Cerebellar nuclear complex (tissue), 1 donor: ENCODE measurements around the gene NRIP3.

Source experiments
- DNase-seq, 2 experiments: peaks; one replicate each; lab custom pipeline; 2025; lab: John Stamatoyannopoulos, UW

The NRIP3 gene

DNA sequence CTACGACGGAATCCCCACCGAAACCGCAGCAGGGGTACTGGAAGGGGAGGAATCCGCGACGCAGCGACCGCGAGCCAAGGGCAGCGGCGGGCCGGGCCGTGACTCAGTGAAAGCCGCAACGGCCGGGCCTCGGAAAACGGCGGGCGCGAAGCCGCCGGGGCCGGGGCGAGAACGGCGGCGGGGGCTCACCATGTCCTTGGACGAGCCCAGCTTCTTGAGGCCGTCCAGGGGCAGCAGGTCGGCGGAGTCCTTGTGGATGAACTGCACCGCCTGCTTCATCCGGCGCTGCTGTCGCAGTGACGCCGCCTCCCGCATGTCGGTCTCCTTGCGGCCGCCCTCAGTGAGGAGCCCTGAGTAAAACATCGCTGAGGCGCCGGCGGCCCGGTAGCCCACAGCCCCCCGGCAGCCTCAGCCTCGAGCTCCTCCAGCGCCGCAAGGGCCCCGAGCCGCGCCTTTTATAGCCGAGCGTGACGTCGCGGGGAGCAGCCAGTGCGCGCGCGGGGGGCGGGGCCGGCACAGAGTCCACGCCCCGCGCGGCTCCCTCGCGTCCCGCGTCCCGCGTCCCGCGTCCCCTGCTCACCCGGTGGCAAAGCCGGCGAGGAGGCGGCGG is at the start of gene NRIP3:
Gene NRIP3, minus strand, starts transcription at position 429 of the 610 bp plus-strand sequence. Its CDS starts 66 bp downstream, at position 363.
- DNase-seq: no peak

DNA sequence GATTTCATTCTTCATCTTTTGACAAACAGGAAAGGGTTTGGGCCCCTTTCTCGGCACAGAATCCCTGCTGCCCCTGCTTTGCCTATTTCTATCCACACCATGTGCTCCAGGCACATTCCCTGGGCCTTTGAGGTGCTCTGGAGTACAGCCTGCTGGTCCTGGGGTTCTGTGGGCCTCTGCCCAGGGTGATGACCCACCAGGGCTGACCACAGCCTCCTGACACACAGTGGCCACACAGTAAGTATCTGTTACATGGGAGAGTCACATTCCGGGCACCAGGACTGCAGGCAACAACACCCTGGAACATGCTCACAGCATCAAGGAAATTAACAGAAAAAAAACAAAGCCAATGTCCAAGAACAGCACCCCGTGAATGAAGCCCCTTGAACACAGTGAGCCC is 48.5 kb upstream of the NRIP3 start:
- no peak for DNase-seq

DNA sequence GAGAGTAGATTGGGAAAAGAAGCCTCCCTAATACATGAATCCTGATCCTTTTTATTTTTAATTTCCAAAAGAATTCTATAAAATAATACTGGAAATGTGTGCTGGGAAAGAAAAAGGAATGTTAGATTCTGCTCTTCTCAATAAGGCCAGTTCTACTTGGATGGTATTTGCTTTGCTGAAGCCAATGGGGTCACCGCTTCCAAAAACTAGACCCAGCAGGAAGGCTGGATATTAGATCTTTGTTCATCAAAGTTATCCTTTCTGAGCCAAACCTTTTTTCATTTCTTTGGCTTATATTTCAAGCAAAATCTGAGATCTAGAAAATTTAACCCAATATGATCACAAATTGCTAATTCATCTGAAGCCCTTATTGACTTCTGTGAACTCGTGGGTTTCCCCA is 46.2 kb upstream of the NRIP3 start:
- no peak for DNase-seq

DNA sequence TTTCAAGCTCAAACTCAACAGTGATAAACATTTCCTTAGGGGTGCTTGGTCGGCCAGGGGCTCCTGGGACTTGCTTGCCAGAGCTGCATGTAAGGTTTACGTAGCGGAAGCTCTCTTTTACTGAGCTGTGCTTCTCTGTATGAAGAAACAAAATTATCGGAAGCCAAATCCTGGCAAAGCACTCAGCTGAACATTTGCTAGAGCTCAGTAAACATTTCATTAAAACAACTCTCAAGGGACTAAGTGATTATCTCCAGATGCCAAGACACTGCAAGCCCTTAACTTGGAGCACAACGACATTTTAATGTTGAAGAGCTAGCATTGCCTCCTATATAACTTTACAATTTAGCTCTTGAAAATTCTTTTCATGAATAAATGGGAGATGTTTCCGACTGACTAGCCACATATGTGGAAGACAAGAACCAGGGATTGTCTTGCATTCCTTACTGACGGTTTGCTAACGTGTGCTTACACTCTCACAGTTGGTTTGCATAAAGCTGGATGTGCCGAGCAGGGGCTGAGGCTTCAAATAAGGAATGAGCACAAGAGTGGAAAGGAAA is 44.2 kb upstream of the NRIP3 start:
- DNase-seq: no peak

DNA sequence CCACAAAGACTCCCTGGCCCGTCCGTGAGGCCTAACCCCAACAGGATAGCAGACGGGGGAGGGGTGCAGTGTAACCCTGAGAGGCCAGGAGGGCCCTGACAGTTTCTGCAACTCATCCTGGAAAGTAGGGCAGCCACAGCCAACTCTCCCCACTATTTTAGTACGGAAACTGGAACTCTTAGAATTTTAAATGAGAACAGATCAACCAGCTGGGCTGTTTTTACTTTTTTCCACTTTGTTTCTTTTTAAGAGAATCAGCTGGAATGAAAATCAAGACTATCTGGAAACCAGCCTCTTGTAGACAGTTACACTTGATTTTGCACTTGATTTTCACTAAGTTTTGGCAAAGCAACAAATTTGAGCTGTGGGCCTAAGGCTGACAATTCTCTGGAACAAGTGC is 42.7 kb upstream of the NRIP3 start:
- no peak for DNase-seq

DNA sequence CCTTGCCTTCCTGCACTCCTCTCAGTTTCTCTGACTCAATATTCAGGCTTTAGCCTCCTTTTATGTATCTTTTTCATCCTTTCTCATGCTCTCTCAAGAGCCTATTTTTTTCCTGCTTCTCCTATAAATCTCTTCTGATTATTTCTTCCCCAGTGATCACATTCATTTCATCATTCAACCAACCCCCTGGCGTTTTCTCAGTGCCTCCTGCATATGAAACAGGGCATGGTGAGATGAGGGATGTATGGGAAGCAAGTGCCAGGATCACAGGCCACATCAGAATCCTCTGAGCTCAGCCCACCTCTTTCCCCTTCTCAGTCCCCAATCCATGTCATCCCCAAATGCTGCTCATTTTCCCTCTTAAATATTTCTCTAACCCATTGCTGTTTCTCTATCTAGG is 38.7 kb upstream of the NRIP3 start:
- DNase-seq: no peak

DNA sequence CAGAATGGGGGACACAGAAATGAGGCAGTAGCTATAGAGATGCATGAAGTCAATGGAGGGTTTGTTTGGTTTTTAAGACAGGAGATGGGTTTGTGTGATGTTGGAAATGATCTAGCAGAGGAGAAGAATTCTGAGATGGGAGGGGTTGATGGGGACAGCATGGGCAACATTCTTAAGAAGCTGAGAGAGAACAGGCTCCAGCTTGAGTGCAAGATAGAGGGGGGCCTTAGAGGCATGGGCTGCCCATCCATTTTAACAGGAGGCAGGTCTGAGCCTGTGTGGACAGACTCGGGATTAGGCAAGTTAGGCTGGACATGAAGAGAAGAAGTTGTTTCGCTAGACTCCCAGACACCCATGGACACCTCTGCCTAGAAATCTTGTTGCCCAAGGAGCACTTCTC is 37.9 kb upstream of the NRIP3 start:
- no peak for DNase-seq

DNA sequence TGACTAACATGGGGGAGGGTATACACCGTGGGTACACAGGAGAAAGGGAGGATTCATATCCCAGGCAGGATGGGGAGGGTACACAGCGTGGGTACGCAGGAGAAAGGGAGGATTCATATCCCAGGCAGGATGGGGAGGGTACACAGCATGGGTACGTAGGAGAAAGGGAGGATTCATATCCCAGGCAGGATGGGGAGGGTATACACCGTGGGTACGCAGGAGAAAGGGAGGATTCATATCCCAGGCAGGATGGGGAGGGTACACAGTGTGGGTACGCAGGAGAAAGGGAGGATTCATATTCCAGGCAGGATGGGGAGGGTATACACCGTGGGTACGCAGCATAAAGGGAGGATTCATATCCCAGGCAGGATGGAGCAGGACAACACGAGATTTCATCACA is 36.6 kb upstream of the NRIP3 start:
- DNase-seq: no peak

DNA sequence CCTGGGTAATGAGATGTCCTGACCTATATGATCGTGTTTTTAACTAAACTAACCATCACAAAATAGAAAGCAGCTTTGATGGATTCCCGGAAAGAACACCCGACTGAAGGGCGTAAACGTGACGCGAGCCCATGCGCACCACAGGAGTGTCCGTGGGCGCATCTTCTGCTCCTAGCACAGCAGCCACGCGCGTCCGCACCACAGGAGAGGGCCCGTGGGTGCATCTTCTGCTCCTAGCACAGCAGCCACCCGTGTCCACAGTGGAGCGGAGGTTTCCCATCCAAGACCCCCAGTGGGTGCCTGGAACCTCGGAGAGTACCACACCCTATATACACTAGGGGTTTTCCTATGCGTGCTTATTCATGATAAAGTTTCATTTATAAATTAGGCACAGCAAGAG is 36.1 kb upstream of the NRIP3 start:
- no peak for DNase-seq

DNA sequence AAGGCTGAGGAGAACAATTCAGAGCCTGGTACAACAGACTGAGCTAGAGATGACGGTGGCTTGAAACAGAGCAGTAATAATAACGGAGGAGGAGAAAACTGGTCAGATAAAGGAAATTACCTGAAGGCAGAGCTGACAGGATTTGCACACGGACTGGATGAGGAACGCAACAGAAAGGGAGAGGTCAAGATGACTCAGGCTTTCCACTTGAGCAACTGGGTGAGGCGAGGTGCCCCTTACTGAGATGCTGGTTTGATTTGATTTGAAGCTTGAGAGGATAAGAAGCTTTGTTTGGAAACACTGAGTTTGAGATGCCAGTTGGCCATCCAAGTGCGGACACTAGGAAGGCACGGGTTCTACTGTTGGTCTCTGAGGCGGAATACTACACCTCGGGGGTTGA is 35.4 kb upstream of the NRIP3 start:
- no peak for DNase-seq

DNA sequence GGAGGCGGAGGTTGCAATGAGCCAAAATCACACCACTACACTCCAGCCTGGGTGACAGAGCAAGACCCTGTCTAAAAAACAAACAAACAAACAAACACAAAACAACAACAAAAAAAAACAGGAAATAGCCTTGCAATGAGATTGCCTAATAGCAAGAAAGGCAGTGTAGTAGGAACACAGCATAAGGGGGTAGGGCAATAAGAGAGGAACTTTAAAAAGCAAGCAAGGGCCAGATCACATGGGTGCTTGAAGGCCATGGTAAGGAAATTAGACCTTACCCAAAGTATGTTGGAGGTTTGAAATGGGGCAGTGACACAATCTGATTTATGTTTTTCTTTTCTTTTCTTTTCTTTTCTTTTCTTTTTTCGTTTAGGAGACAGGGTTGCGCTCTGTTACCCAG is 34.7 kb upstream of the NRIP3 start:
- DNase-seq: no peak

DNA sequence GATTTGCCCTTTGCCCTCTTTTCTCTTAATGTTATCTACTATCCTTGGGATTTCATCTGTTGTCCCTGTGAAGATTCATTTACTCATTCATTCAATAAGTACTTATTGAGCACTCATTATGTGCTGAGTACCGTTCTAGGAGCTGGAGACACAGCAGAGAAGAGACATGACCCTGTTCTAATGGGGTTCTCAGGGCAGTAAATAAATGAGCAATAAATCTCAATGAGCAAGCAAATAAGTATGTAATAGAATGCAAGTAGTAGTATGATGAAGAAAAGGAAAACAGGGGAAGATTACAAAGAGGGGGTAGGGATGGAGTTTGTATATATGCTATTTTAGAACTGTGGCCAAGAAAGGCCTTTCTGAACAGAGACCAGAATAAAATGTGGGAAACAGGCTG is 34.2 kb upstream of the NRIP3 start:
- no peak for DNase-seq

DNA sequence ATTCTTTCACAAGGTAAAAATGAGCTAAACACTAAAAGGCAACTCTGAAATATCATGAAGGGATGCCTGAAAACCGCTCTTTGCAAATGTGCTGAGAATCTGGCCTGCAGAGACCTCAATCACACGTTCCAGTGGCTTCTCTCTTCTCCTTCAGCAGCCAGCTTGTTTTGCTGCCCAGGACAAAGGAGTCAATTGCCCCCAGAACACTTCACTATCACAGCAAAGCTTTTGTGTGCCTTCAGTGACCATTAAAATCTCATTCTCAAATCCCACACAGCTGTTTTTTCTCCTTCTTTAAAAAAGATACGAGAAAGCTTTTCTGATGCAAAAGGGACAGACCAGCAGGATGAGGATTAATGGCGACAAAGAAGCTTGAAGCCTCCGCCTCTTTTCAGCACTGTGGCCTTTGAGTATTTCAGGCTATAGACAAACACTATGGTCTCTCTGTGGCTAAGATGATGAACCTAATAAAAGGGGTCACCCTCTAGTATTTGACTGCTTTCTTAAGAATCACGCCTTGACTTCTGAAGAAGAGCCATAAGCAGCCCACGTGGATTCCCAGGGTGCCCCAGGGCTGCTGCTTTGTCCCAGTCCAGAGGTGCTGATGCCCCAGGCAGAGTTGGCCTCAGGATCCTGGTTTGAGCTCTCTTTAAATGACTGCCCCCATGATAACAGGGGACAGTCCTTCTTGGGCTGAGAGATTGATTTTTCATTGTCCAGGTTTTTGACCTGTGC is 33.4 kb upstream of the NRIP3 start:
- DNase-seq: no peak

DNA sequence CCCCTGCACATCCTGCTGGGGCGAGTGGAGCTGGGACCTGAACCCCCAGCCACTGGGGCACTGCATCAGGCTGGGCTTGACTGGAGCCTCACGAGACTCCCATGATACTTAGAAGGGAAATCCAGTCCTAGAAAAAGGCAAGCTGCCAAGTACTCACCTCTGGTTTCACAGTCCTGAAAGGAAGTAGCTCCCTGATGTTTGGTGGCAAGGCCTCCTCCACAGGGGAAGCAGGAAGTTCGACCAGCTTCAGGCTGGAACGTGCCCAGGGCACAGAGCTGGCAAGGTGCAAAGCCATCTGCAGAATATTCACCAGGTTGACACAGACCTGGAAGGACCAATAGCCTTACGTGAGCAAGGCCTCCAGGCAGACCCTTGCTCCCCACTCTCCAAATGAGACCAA is 26.8 kb upstream of the NRIP3 start:
- no peak for DNase-seq

DNA sequence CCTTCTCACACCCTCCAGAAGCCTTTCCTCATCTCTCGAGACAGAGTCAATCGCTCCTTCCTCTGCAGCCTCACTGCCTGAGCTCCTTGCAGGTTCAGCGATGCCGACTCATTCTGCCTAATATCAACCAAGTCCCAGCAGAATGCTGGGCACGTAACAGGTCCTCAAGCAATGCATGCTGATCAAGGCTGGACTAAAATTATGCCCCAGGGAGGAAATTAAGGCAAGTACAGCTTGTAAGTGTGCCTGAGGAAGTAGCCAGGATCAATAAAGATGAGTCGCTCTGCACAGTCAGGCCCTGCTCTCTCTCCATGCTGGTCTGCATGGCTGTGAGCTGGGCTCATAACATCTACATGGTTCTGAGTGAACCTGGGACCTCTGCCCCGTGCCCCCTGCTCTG is 25.6 kb upstream of the NRIP3 start:
- DNase-seq: no peak

DNA sequence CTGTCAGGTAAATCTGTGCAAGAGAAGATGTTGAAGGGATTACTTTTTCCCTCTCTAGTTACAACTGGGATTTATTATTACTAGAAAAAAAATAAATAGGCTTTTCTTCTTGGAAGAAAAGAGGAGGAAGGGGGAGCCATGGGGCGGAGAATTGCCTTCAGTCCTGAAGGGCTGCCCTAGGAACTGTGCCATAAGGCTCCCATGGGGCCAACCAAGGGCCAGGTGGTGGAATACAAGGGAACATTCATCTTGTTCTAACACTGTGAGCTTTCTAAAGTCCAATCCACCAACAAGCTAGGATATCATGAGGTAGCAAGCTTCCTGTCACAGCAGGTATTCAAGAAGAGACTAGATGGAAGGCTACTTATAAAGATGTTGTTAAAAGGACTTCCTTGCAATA is 24.8 kb upstream of the NRIP3 start:
- no peak for DNase-seq

DNA sequence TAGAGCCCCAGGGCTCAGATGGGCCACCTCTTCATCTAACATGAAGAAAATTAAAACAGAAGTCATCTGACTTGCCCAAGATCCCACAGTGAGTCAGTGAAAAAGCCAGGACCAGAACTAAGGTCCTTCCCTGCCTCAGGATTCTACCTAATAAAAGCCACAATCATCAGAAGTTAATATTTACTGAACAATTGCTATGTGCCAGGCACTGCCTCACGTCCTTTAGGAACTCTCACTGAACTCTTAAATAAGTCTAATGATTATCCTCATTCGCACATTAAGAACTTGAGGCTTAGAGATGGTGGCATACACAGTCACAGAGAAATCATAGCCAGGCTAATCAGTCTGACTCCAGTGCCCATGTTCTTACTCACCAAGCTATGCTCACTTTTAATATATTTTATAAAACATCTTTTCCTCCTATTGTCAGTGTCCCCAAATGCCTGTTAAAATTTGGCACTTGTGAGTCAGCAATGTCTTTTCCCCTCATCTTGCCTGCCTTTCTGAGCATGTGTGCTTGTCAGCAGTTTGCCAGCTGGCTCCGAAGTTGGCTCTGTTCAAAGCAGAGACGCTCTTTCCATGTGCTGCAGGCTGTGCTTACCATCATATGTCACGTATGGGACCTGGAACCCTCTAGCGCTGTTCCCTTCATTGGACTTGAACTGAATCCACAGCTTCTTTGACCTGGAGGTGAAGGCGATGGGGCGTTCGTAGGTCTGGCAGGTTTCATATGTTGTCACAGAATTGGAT is 21.5 kb upstream of the NRIP3 start:
- peak; percentile 17 to 37 for DNase-seq

DNA sequence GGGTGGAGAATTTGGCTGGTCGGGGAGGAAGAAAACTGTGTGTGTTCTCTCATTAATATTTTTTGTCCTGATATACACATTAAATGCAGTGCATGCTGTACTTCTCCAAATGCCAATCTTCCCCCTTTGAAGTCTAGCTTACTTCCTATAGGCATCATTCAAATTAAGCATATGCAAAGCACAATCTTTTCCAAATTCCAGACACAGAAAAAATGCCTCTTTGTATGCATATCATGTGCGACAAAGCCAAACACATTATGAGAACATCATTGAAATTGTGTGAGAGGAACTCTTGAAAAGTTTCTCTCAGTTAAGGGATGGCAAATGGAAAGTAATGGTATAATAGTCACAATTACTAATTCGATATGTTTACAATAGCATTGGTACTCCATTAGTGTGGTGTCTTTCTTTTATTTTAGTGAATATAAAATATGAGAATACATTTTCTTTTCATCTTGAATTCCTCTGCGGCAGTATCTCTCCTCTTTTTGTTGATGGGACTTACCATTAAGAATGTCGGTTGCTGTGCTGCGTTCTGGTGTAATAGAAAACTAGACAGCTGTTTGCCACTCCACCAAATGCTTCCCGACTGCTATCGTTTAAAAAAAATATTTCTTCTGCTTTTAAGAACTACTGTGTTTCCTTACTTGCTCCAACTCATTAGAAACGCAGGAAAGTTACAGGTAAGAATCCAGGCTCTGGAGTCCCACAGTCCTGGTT is 19.3 kb upstream of the NRIP3 start:
- DNase-seq: no peak

DNA sequence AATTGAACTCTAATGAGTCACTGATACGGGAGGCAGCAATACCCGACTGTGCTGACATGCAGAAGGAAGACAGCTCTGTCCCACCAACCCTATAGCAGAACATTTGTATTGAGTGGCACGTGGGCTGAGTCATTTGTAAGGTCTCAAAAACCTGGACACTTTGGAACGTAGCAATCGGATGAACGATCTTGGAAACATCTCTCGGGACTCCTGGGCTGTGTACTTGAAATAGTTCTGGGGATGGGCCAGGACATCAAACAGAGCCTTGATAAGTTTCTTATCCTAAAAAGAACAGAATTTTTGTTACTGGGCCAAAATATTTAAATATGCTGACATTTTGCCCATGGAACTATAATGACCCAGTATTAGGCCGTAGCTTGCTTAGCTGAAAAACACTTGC is 17.1 kb upstream of the NRIP3 start:
- no peak for DNase-seq

DNA sequence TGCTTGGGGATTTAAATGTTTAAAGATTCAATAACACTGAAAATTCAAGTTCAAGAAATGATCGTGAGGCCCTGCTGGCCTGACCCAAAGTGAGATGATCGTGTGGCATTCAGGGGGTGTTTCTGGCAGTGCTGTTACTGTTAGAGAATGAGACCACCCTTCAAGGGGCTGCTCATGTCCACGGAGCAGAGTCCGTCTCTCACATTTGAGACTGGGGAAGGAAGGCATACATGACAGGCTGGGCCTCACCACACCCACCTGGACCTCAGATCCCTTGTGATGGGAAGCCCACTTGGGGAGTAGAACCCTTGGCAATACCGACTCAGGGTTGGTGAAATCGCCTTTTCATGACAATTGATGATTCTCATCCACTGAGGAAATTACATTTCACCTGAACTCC is 16.1 kb upstream of the NRIP3 start:
- no peak for DNase-seq

DNA sequence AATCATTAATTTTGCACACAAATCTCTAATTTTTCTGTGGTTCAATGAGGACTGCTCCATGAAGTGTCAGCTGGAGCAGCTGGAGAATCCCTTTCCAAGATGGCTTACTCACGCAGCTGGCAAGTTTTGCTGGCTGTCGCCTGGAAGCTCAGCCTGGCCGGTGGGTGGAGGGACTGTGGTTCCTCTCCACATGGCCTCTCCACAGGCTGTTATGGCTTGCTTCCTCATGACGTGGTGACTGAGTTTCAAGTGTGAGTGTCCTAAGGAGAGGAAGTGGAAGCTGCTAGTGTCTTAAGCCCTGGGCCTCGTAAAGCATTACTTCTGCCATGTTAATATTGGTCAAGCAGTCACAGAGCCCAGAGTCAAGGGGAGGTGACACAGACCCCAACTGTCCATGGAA is 14.0 kb upstream of the NRIP3 start:
- no peak for DNase-seq

DNA sequence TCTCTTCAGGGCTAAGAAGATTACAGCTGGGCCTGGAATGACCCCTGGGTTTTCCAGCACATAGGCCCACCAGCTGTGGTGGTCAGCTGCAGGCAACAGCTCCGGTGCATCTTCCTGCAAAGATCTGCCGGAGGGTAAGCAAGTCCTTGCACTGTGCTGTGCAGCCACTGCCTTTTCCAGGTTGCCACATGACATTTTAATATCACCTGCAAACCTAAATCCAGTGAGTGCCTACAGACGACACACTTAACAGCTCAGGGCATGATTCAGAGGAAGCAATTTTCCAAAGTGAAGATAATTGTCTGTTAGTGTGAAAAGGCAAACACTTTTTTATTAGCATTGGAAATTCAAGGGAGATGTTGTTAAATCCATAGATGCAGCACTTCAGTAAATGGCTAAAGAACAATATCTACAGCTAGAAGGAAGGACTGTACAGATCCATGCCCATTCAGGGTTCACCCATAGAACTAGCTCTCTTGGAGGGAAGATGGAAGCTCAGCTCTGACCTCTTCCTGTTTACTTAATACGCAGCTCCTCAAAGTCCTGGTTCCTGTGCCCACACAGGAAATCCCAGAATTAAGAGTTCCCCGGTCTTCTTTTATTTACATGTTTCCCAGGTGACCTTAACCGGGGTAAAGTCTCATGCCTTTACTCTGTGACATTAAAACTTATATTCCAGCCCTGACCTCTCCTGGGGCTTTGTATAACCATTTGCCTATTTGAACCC is 13.3 kb upstream of the NRIP3 start:
- no peak for DNase-seq
